GM18511 (cell line): ENCODE results near the gene SLC9A2.

Source experiments
- ATAC-seq: cut with Tn5 transposase; IDR thresholded peaks from one replicate; pipeline ENCODE4 v1.9.1; 2021; ENCODE audit warnings: mild to moderate bottlenecking, moderate library complexity; ENCODE audit not compliant: unreplicated experiment

SLC9A2 gene

GRCh38 chr2:102619414-102620319, at the start of gene SLC9A2:
Gene SLC9A2, plus strand, starts transcription at chr2:102619553. Its CDS starts 296 bp downstream, at chr2:102619849.
- ATAC-seq, result no peak

DNA sequence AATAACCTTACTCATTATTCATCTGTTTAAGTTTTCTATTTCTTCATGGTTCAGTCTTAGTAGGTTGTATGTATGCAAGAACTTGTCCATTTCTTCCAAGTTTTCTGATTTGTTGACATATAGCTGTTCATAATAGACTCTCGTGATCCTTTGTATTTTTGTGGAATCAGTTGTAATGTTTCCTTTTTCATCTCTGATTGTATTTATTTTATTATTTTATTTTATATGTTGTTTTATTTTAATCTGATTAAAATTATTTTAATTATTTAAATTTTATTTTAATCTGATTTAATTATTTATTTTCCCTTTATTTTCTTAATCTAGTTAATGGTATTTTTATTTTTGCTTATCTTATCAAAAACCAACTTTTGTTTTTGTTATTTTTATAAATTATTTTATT, 43.5 kb upstream of the SLC9A2 start:
- no peak for ATAC-seq

GRCh38 chr2:102578376-102578775, 41.0 kb upstream of the SLC9A2 start:
- ATAC-seq, result no peak

GRCh38 chr2:102581911-102582310, 37.4 kb upstream of the SLC9A2 start:
- peak; percentile 45 for ATAC-seq

DNA sequence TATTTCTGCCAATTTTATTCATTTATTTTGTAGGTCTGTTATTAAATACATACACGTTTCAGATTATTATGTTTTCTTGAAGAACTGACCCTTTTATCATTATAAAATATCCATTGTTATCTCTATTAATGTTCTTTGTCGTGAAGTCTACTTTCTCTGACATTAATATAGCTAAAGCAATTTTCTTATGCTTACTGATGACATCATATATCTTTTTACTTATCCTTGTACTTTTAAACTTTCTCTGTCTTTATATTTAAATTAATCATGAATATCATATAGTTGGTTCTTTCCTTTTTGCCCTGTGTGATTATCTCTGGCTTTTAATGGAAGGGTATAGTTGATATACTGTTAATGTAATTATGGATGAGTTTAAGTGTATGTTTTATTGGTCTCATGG, 36.5 kb upstream of the SLC9A2 start:
- ATAC-seq, result no peak

DNA sequence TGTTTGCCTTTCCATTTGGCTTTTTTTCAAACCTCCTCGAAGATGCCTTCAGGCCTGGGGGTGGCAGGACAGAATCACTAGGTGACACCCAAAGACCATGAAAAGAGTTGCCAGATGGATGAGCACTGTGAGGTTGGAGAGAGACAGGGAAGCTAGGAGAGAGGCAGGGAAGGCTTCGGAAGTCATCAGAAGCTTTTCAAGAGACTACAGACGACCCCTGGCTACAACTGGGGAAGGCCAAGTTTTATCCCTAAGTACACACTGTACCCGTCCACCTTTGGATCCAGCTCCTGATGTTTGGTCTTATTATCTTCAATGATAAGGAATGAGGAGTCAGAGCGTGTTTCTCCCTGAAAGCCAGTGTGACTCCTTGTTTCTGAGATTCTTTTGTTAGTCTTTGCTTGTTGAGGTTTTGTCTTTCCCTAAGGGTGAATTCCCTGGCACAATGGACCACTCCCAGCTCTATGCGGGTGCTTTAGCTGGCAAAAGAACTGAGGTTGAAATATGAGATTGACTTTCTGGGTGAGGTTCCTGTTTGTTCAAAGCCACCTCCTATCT, 33.4 kb upstream of the SLC9A2 start:
- ATAC-seq, result no peak

- ATAC-seq, result no peak
These were observed 31.0 kb upstream of the SLC9A2 start for GRCh38 chr2:102588213-102588939.

- ATAC-seq, result no peak
These were observed 29.9 kb upstream of the SLC9A2 start for GRCh38 chr2:102589444-102589843.

DNA sequence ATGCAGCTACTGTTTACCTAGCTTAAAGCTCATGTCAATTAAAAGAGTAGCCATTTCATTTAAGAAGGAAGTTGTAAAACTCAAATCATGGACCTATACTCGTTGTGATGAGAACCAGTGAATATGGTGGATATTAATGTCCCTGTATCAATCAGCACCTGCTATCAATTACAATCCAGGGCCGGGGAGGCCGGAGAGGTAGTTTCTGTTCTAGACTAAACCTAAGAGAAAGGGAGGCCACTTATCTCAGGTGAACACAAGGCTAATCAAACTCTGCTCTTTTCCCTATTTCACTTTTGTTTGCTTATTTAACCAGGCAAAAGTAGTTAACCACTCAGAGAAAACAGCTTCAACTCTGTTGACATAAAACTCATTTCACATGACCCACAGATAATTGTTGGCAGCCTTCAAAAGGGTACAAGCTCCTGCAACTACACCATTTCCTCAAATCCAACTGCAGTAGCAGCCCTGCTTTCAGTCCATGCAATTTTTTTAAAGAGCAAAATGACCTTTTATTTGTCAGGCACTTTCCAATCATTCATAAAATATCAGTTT, 27.8 kb upstream of the SLC9A2 start:
- ATAC-seq, result no peak

DNA sequence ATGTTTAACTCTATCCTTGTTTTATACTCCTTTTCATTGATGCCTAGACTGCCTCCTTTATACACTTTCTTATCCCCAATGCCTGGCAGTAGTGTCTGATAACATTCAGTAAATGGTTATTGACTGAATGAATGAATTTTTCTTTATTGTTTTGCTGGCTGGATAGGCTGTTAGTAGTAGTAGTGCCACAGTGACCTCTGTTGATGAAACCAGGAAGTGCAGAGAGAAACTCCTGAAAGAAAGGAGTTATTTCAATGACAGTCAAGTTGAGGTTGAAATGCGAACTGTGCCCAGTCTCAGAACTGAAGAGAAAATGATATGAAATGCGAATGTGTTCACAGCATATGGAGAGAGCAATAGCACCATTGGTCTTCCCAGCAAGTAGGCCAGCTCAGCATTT, 26.8 kb upstream of the SLC9A2 start:
- ATAC-seq, result no peak

- ATAC-seq, result no peak
These were observed 25.8 kb upstream of the SLC9A2 start for GRCh38 chr2:102593516-102593915.

- no peak for ATAC-seq
These were observed 24.8 kb upstream of the SLC9A2 start for GRCh38 chr2:102594445-102595016.

- ATAC-seq, result no peak
These were observed 21.6 kb upstream of the SLC9A2 start for GRCh38 chr2:102597788-102598187.

DNA sequence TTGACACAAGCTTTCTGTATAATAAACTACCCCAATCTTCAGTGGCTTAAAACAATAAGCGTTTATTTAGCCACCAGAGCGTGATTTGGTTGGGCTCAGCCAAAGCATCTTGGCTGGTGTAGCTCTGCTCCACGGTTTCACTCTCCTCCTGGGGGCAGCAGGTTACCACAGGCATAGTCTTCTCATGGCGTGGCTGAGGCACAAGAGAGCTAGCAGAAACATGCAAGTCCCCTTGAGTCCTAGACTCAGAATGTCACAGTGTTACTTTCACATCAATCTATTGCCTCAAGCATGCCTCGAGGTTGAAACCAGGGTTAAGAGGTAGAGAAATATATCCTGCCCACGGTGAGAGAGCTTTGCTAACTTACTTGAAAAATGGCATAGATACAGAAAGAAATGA, 19.9 kb upstream of the SLC9A2 start:
- no peak for ATAC-seq

DNA sequence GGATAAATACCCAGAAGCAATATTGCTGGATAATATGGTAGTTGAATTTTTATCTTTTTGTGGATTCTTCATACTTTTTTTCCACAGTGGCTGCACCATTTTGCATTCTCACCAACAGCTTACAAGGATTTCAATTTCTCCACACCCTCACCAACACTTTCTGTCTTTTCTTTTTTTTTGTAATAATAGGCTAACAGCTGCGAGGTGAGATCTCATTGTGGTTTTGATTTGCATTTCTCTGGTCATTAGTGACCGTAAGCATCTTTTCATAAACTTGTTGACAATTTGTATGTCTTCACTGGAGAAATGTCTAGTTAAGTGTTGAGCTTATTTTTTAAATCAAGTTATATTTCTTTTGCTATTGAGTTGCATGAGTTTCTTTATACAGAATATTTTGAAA, 17.6 kb upstream of the SLC9A2 start:
- ATAC-seq, result peak; percentile 50

- ATAC-seq, result no peak
These were observed 15.4 kb upstream of the SLC9A2 start for GRCh38 chr2:102603904-102604303.

- ATAC-seq, result no peak
These were observed 14.6 kb upstream of the SLC9A2 start for GRCh38 chr2:102604769-102605168.

- no peak for ATAC-seq
These were observed 13.0 kb upstream of the SLC9A2 start for GRCh38 chr2:102606353-102606752.

DNA sequence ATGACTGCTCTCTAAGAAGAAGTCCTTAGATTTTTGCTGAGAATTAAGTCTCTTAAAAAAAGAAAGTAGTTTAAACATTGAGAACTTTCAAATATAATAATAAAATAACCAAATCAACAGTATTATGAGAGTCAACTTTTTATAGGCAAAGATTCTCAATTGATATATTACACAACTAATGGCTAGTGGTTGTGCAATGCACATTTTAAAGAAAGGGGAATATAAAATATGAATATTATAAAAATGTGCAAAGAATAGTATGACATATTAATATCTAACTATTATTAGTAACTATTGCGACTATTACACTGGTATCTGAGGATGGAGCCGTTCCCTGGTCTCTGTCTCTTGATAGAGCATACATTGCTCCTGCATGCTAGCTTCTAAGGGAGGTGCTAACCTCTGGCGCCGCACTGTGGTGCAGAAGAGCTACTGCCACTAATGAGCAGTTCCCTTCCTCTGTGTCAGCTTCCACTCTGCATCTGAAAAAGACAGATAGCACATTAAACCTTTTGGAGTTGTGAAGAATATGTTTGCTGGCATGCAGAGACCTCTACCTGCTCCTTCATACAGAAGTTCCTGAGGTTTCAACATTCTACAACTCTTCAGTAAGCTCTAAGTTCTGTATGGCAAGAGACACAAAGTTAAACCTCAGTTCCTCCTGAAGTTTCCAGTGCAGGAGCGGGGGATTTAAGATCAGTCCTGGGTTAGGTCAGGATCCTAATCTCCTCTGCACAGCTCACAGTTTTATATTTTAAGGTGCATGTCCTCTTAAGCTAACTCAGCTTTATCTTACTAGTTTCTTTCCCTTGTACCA, 3.5 kb upstream of the SLC9A2 start:
- ATAC-seq, result peak; percentile 80
